Esophagus muscularis mucosa (tissue), 4 donors: ENCODE results near the gene FES. TPM values are rescaled to one million over a fixed set of nuclear protein-coding genes. Genes with fewer than 3 reads are reported as not detected.

Source experiments
- DNase-seq: peaks from one replicate; pipeline ENCODE4 v3.0.0-alpha.2; 2017; ENCODE audit errors: extremely low spot score
- H3K27ac ChIP-seq, 4 donors: fragments of 200-600 bp; sonication (generic); replicated peaks in 1 of 4; 1 replicate in 3 of 4; 2 replicates in 1 of 4; pipeline ENCODE4 v1.5.1; 2016 to 2019; ENCODE audit warnings: mild to moderate bottlenecking in 1 of 4
- H3K27me3 ChIP-seq, 4 donors: fragments of 200-600 bp; sonication (generic); one replicate each; pipeline versions ENCODE4 v1.5.1 to v1.6.0; 2016 to 2019
- H3K36me3 ChIP-seq, 4 donors: fragments of 200-600 bp; sonication (generic); one replicate each; pipeline ENCODE4 v1.5.1; 2016 to 2019
- H3K4me1 ChIP-seq, 4 donors: fragments of 200-600 bp; sonication (generic); one replicate each; pipeline ENCODE4 v1.5.1; 2016 to 2019
- H3K4me3 ChIP-seq, 4 donors: fragments of 200-600 bp; sonication (generic); 1 replicate in 2 of 4; 2 replicates in 2 of 4; pipeline ENCODE4 v1.5.1; 2016 to 2019; ENCODE audit warnings: mild to moderate bottlenecking in 4 of 4, moderate library complexity in 1 of 4
- H3K9me3 ChIP-seq, 4 donors: fragments of 200-600 bp; sonication (generic); 1 replicate in 3 of 4; 2 replicates in 1 of 4; pipeline ENCODE4 v1.5.1; 2016 to 2019
- EP300 ChIP-seq: sonication (generic); formaldehyde crosslinking; IDR thresholded peaks from one replicate; pipeline ENCODE4 v1.6.1; 2017; ENCODE audit warnings: antibody characterized with exemption
- POLR2A ChIP-seq: fragments of 450-650 bp; IDR thresholded peaks from one replicate; pipeline ENCODE4 v1.6.1; 2017; ENCODE audit warnings: antibody characterized with exemption, moderate library complexity, mild to moderate bottlenecking, low read depth
- POLR2AphosphoS5 ChIP-seq, 2 donors: sonication (generic); formaldehyde crosslinking; IDR thresholded peaks; one replicate each; pipeline ENCODE4 v1.6.1; 2017; ENCODE audit warnings: antibody characterized with exemption in 2 of 2
- WGBS: methylation state at CpG from one replicate; pipeline ENCODE4 v1.1.5; 2018; 5-methylcytosine and 5-hydroxymethylcytosine counted together
- intact Hi-C: fragments of 100-400 bp; cut with DNase I; formaldehyde crosslinking; loops from one replicate; pipeline ENCODE4 v1.15.1; 2023
- total RNA-seq, 4 donors: library from RNA; depleted of rRNA; stranded (reverse); fragments of >200 nt; gene quantifications; one replicate each; pipeline versions ENCODE4 v1.1.0 to v1.2.1, GENCODE V29; 2016
- TF ChIP-seq, protein P1 (sequence below), 3 experiments: fragments of 200-600 bp in 2 of 3; fragments of 450-650 bp in 1 of 3; sonication (generic) in 2 of 3; IDR thresholded peaks; one replicate each; pipeline ENCODE4 v1.5.1; 2017 to 2019; ENCODE audit warnings: antibody characterized with exemption in 3 of 3, mild to moderate bottlenecking in 2 of 3, moderate library complexity in 1 of 3

Gene FES
- total RNA-seq, 4 donors from 2014 or later: 26.1 to 41.9 (median 34.0) TPM

- H3K4me3 ChIP-seq: peak overlapping the region; percentile 59 to 71 (median 64)
- no peaks in the 10 kb centered on the region for H3K27me3 ChIP-seq
- H3K4me1 ChIP-seq: peaks cover 32 to 50% (median 48%) of the 10 kb centered on the region in 4 donors
- intact Hi-C loops: no loop called here
- DNase-seq: no peak
- TF ChIP-seq EP300 (no peak), POLR2AphosphoS5 (IDR thresholded peaks at IDR 0.05) (no peak), POLR2A (no peak)
- TF ChIP-seq, protein P1, sequence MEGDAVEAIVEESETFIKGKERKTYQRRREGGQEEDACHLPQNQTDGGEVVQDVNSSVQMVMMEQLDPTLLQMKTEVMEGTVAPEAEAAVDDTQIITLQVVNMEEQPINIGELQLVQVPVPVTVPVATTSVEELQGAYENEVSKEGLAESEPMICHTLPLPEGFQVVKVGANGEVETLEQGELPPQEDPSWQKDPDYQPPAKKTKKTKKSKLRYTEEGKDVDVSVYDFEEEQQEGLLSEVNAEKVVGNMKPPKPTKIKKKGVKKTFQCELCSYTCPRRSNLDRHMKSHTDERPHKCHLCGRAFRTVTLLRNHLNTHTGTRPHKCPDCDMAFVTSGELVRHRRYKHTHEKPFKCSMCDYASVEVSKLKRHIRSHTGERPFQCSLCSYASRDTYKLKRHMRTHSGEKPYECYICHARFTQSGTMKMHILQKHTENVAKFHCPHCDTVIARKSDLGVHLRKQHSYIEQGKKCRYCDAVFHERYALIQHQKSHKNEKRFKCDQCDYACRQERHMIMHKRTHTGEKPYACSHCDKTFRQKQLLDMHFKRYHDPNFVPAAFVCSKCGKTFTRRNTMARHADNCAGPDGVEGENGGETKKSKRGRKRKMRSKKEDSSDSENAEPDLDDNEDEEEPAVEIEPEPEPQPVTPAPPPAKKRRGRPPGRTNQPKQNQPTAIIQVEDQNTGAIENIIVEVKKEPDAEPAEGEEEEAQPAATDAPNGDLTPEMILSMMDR (IDR thresholded peaks at IDR 0.05): no peak
- WGBS: 25% methylated on average over 4 of the region's 16 CpGs
- H3K27ac ChIP-seq: peak overlapping the region; percentile 90 to 93 (median 92)
- H3K36me3 ChIP-seq: peaks cover 26 to 59% (median 53%) of the 10 kb centered on the region in 4 donors
- H3K9me3 ChIP-seq: no peaks in the 10 kb centered on the region
Observed at GRCh38 chr15:90884719-90885431, 571 bp downstream of the FES start.

DNA sequence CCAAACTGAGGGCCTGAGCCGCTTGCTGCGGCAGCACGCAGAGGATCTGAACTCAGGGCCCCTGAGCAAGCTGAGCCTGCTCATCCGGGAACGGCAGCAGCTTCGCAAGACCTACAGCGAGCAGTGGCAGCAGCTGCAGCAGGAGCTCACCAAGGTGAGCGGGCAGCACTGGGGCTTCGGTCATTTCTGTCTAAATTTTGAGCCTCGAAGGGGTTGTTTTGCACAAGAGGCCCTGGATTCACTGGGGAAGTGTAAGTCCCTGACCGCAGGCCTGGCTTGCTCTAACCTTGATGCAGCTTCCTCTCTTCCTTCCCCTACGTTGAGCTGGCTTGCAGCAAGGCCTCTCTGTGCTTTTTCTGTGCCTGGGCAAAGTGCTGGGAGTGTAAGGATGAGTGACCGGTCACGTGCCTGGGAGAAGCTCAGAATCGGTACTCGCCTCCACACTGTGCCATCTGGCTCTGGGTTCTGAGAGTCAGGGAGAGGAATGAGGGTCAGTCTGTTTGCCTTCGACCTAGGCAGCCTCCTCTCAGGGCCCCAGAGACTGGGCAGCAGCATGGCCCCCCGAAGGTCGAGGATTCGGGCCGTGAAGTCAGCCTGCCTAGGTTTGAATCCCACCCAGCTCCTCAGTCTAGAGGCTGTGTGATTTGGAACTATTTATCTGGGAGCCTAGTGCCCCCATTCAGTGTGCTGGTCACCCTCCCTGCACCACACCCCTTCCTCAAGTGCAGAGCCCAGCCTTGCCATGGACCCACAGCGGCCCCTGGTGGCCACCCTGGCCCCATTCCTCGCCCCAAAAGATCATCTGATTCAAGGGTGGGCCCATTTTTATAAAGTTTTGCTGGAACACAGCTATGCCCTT lies 1.4 kb downstream of the FES start:
- H3K27me3 ChIP-seq: no peaks in the 10 kb centered on the region
- no peak for TF ChIP-seq POLR2A
- no peak for TF ChIP-seq EP300
- TF ChIP-seq POLR2AphosphoS5 (IDR thresholded peaks at IDR 0.05): peak in 1 of 2 donors; percentile 51
- TF ChIP-seq, protein P1 (IDR thresholded peaks at IDR 0.05): peak in 2 of 3 experiments; percentile 95 to 97
- peaks cover 32 to 50% (median 48%) of the 10 kb centered on the region in 4 donors for H3K4me1 ChIP-seq
- peaks cover 27 to 59% (median 53%) of the 10 kb centered on the region in 4 donors for H3K36me3 ChIP-seq
- peak; percentile 96 for DNase-seq
- no peaks in the 10 kb centered on the region for H3K9me3 ChIP-seq
- peak overlapping the region; percentile 59 to 71 (median 64) for H3K4me3 ChIP-seq
- H3K27ac ChIP-seq: peak overlapping the region; percentile 90 to 93 (median 92)
- WGBS: 25% methylated on average over 15 of the region's 23 CpGs
- intact Hi-C loops: loop anchor here (2.0 kb wide), 1 partner anchor 237 kb away; no protein-coding TSS in a partner anchor

GRCh38 chr15:90886291-90886614 lies 1.9 kb downstream of the FES start:
- Histone ChIP-seq H3K4me3 (peak overlapping the region in 1 of 4 donors; percentile 65), H3K36me3 (peaks cover 27 to 59% (median 53%) of the 10 kb centered on the region in 4 donors), H3K9me3 (no peaks in the 10 kb centered on the region), H3K27me3 (no peaks in the 10 kb centered on the region), H3K4me1 (peaks cover 32 to 50% (median 48%) of the 10 kb centered on the region in 4 donors), H3K27ac (peak overlapping the region; percentile 90 to 93 (median 92))
- WGBS: 30% methylated on average over 4 of the region's 5 CpGs
- intact Hi-C loops: loop anchor here (2.0 kb wide), 1 partner anchor 237 kb away; no protein-coding TSS in a partner anchor
- no peak for DNase-seq
- TF ChIP-seq POLR2AphosphoS5 (IDR thresholded peaks at IDR 0.05) (no peak), POLR2A (no peak), EP300 (no peak)
- TF ChIP-seq, protein P1 (IDR thresholded peaks at IDR 0.05): no peak

GRCh38 chr15:90887037-90887481 lies 2.8 kb downstream of the FES start:
- H3K4me3 ChIP-seq: no peak overlapping the region
- WGBS: 93% methylated on average over 2 of the region's 13 CpGs
- intact Hi-C loops: loop anchor here (2.0 kb wide), 1 partner anchor 238 kb away; no protein-coding TSS in a partner anchor
- H3K27me3 ChIP-seq: no peaks in the 10 kb centered on the region
- no peak overlapping the region for H3K27ac ChIP-seq
- TF ChIP-seq, protein P1 (IDR thresholded peaks at IDR 0.05): no peak
- no peak for TF ChIP-seq POLR2A
- TF ChIP-seq POLR2AphosphoS5 (IDR thresholded peaks at IDR 0.05): no peak
- TF ChIP-seq EP300: no peak
- peaks cover 29 to 59% (median 53%) of the 10 kb centered on the region in 4 donors for H3K36me3 ChIP-seq
- no peak for DNase-seq
- no peaks in the 10 kb centered on the region for H3K9me3 ChIP-seq
- H3K4me1 ChIP-seq: peaks cover 32 to 50% (median 48%) of the 10 kb centered on the region in 4 donors
